GM21381 (cell line): ENCODE data around the gene PSMG3.

Experiments used
- ATAC-seq: cut with Tn5 transposase; IDR thresholded peaks from one replicate; pipeline ENCODE4 v1.9.1; 2021; ENCODE audit warnings: mild to moderate bottlenecking, moderate library complexity; ENCODE audit not compliant: unreplicated experiment

Gene PSMG3

DNA sequence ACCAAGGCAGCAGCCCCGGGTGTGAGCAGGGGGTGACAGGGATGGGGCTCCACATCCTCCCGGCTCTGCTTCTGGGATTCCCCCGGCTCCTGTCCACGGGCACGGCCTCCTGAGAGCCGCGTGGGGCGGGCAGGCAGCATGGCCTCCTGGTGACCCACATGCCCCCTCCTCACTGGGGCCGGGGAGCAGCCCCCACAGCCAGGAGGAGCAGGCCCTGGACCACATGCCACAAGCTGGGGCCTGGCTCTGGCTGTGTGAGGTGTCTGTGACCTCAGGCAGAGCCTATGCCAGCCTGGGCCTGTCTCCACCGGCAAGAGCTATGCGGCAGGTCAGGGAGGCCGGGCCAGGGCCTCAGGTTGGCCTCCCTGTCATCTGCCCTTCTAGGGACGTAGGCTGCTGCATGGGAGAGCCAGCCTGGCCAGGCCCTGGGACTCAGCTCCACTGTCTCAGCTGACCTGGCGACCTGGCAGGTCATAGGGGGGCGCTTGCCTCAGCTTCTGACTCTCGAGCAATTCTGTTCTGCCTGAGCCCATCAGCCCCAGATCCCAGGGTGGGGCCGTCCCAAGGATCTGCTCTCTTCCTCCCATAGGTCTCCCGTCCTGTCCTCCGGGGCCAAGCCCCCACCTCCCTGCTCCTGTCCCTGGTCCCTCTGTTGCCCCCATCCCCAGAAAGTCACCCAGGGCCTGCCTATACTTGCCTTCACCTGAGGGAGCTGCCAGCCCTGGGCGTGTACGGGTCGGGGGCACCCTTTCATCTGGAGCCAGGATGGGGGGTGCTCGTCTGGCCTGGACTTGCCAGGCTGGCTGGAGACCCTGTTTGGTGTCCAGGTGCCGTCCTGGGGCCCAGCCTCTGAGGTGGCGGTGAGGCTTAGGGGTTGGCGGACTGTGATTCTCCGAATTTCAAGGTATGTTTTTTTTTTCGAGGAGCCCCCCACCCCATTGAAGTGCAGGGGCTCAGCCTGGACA, 9.9 kb downstream of the PSMG3 start:
- ATAC-seq = no peak

DNA sequence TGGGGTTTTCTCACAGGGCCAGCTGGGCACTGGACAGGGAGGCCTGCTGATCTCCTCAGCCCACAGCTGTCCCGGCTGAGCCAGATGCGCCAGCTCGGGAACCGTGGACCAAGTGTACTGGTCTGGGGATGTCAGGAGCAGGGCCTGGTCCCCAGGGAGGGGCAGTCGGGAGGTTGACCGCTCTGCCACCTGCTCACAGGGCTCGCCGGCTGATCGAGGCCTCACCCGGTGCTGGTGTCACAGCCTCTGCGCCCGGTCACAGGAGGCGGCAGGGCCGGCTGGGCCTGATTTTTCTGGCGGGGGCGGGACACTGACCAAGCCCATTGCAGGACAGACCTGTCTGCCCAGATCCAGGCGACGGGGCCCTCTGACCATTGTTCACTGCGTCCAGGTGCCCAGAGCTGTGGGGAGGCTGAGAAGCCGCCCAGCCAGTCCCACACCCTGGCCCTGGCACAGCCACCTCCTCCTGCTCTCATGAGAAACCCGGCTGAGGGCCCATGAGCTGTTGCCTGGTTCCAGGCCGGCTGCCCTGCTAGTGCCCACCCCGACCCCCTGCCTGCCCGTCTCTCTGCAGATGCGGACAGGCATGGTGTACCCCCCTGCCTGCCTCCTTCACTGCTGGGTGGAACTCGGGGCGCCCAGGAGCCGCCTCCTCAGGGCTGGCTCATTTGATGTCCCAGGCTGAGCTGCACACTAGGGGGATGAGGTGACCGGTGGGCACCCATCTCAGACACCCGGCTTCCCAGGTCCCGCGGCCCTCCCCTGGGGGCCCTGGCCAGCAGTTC, 10.8 kb downstream of the PSMG3 start:
- ATAC-seq = no peak

- ATAC-seq = no peak
These were observed 11.5 kb downstream of the PSMG3 start for GRCh38 chr7:1558181-1558811.

- ATAC-seq = no peak
These were observed 12.1 kb downstream of the PSMG3 start for GRCh38 chr7:1557771-1558170.

DNA sequence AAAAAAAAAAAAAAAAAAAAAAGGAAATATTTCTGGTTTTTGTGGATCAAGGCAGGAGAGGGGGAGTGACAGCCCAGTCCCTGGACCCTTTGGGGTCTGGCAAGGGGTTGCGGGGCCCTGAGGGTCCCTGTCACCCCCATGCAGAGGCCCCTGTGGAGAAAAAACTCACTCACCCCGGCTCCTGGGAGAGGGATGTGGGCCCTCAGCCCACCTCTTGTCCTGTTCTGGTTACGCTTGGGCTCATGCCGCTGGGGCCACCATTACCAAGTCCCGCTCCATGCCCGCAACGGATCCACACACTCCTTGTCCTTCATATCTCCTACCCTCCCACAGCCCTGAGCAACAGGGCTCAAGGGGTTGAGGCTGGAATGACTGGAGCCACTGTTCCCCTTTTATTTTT, 12.8 kb downstream of the PSMG3 start:
- ATAC-seq = no peak

DNA sequence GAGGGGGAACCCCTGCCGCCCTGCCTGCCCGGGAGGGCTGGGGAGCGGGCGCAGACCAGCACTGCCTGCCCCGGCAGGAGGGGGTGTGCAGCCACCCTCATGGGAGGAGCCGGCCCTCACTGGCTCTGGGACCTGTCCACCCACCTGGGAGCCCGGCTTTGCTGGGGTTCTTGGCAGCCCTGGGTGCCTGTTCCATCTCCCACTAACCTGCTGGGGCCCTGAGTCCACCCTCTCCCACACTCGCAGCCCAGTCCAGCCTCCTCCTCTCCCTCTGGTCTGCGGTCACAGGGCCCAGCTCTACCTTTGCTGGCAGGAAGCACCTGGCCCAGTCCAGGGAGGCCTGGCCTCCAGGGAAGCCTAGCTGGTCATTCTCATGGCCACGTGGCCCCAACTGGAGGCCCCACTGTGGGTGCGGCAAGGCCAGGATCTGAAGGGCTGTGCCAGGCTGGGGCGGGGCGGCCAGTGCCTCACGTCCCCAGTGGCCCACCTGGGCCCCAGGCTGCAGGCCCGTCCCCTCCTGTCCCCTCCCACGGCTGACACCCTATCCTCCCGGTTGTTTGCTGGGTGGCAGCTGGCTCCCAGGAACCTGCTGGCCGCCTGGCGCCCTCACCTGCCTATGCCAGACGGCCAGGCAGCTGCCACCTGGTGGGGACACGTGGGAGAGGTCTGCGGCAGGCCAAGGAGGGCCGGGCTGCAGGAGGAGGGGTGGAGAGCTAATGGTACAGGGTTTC, 13.9 kb downstream of the PSMG3 start, which contains the start of gene TMEM184A:
Gene TMEM184A (minus strand): TSS at position 393 of the 731 bp plus-strand sequence. CDS start 721 bp downstream, outside the sequence.
- no peak for ATAC-seq

GRCh38 chr7:1555046-1555812, 14.6 kb downstream of the PSMG3 start:
- ATAC-seq = no peak

- ATAC-seq = no peak
These were observed 15.3 kb downstream of the PSMG3 start for GRCh38 chr7:1554333-1555045.

DNA sequence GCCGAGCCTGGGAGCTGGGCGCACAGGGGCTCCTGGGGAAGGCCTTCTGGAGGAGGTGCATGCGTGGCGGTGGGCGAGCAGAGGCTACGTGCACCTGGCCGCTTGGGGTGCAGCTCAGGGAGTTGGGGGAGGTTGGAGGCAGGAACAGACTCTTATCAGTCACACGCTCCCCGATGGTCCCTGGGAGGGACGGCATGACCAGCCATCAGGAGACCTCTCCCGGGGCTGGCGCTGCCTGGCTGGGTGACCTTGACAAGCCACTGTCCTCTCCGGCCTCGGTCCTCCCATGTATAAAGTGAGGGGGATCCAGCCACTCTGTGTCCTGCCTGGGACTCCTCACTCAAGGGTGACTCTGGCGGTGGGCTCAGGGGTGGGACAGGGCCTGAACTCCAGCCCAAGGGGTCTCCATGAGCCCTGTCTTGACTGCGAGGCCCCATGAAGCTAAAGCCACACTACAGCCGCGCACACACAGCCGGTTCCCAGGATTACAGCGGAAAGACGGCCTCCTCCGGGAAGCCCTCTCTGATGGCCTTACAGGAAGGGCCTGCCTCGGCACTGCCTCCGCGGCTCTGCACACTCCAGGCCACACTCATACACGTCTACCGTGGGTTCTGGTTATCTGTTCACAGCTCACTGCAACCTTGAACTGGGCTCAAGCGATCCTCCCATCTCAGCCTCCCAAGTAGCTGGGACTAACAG, 16.2 kb downstream of the PSMG3 start:
- ATAC-seq = no peak

DNA sequence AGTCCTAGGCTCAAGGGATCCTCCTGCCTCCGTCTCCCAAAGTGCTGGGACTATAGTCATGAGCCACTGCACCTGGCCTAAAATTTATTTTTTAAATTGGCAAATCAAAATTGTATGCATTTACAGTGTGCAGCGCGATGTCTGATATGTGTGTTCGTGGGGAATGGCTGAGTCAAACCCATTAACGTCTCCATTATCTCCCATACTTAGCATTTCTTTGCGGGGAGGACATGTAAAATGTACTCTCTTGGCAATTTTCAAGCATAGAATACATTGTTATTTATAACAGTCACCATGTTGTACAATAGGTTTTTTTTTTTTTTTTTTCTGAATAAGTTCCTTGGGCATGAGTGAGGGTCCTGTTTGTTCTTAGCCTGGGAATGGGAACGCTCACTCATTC, 17.6 kb downstream of the PSMG3 start:
- no peak for ATAC-seq

GRCh38 chr7:1550846-1551155, 19.0 kb downstream of the PSMG3 start:
- ATAC-seq = no peak

DNA sequence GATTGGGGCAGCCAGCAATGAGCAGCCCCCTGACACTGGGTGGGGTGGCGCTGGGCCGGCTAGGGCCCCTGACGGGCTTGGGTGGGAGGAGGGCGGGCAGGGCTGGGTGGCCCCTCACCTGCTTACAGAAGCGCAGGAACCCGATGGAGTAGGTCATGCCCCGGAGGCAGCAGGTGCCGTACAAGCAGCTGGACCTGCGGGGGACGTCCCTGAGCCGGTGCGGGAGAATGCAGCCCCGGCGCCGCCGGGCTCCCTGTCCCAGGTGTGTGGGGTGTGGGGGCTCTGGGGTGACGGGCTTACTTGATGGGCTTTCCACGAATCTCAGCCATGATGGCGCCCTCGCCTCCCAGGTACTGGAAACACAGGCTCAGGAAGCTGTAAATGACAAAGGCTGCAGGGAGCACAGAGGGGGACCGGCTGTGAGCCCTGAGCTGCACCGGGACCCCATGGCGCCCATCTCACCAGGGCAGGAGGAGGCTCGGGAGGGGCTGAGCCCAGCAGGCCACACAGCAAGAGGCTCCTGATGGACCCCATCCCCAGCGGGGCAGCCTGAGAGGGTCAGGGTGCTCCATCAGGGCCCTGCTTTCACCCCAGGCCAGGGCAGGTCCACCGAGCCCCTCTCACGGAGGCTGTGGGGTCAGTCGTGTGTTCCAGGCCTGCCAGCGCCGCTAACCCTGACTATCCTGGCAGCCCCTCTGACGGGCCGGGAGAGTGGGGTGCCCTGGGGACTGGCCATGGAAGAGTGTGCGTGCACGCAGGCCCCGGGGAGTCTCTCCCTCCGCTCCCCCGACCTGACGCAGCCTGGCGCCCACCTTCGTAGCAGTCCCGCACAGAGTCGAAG, 19.6 kb downstream of the PSMG3 start:
- ATAC-seq = no peak

- no peak for ATAC-seq
These were observed 20.4 kb downstream of the PSMG3 start for GRCh38 chr7:1549357-1550004.

GRCh38 chr7:1548944-1549343, 20.9 kb downstream of the PSMG3 start:
- no peak for ATAC-seq

- ATAC-seq = no peak
These were observed 21.4 kb downstream of the PSMG3 start for GRCh38 chr7:1548438-1548831.

DNA sequence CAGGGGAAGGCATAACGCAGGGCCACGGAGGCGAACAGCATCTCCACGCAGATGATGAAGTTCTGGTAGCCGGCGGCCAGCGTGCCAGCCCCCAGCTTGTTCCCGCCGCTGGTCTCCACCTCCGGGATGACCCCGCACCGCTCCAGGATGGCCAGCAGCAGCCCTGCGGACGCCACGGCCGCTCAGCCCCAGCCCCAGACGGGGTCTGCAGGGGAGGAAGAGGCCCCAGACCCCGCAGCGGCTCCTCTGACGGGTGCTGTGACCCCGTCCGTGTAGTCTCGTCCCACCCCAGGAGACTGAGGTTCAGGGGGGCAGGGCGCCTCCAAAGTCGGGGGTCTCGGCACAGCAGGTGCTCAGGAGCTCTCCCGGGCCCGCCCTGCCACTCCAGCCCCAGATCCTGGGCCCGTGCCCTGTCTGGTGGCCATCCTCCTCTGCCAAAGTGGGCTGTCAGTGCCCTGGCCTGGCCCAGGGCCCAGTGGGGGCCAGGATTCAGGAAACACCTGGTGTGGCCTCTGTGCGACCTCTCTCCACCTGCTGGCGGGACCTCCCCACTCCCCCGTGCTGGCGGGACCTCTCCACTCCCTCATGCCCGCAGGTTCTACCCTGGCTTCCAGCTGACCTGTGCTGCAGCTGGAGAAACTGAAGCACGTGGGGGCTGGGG, 21.9 kb downstream of the PSMG3 start:
- no peak for ATAC-seq
